Stimulated activated CD8-positive, alpha-beta memory T cell treated with anti-CD3 and anti-CD28 coated beads, Interleukin-15, amount 100 ng/mL, for 24 hours (primary cell): ENCODE measurements around the gene SHANK1.

Experiments
- DNase-seq: peaks from one replicate; pipeline ENCODE4 v3.0.0-alpha.2; 2020; ENCODE audit warnings: low read depth

The SHANK1 gene

DNA sequence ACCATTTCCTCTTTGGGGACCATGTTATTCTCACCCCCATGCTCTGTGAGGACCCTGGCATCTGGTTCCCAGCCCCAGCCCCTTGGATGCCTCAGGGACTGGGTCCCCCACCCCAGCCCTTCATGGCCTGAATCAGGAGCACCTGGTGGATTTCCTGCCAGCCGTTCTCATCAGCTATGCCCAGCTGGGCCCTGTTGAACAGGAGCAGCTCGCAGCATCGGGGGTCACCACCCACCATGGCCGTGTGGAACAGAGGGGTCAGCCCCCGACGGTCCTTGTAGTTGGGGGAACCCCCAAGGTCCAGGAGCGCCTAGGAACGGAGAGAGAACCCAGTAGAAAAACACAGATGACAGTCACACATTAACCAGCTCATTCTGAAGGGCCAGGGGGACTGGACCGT lies 7.8 kb downstream of the SHANK1 start:
- DNase-seq = no peak

DNA sequence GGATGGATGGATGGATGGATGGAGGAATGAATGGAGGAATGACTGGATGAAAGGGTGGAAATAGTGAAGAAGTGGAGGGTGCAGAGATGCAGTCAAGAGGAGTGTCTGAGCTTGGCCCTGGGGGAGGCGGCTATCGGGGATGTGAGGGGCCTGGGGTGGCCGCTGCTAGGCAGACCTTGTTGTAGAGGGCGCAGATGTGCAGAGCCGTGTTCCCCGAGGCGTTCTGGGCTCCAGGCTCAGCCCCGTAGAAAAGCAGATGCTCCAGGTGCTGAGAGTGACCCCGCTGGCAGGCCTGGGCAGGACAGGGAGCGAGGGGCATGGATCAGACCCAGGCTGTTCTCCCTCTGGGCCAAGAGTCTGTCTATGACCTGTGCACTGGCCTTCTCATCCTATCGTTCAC lies 8.4 kb downstream of the SHANK1 start:
- DNase-seq = no peak

DNA sequence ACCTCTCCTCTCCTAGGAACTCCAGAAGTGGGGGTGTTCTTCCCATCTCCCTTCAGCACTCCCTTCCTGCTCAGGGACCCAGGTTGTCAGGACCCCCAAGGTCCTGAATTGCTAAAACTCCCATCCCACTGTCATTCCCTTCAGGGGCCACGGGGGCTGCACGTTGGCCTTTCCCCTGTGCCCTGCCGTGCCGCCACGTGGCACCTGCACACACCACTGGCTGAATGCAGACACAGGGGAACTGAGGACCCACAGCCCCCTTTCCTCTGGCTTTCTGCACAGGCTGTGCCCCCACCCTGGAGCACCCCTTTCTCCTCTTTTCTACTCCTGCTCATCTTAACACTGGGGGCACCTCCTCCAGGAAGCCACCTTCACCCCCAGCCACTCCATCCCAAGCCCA lies 9.0 kb downstream of the SHANK1 start:
- no peak for DNase-seq

- DNase-seq = no peak
Observed at GRCh38 chr19:50710094-50710493, 9.5 kb downstream of the SHANK1 start.

DNA sequence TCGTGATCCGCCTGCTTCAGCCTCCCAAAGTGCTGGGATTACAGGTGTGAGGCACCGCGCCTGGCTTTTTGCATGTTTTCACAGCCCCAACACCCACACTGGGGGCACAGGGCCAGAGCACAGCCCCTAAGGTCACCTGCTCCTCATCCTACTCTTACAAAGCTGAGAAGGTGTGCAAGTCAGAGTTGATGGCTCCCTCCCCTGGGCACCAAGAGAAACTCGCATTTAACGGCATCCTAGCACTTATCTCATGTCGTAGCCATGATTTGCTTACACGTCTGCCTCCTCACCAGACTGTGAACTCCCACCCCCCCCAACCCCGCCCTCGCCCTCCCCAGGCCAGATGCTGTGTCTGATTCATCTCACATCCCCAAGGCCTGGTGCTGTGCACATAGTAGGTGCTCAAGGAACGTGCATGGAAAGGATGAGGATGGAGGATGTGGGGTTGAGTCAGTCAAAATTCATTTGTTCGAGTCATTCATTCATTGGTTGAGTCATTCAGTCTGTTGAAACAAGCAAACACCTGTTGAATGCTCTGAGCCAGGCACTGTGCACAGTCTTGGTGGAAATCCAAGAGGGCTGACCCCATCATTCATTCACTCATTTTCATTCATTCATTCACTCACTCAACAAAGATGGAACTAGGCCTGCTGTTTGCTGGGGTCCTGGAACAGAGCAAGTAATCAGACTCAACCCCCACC lies 11.3 kb downstream of the SHANK1 start:
- no peak for DNase-seq

DNA sequence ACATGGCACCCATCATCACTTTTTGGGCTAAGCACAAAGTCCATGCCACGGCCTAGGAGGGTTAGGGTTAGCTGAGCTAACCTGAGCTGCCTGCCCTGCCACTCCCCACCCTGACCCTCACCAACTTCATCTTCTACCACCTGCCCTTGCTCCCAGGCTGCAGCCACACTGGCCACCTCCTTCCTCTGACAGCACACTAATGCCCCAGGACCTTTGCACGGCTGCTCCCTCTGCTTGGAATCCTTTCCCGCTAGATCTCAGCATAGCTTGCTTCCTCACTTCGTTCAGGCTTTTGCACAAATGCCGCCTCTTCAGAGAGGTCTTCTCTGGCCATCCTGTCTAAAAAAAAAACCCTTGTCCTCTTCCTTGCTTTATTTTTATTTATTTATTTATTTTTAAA lies 13.2 kb downstream of the SHANK1 start:
- DNase-seq = no peak

GRCh38 chr19:50705422-50706019 lies 14.1 kb downstream of the SHANK1 start:
- no peak for DNase-seq

DNA sequence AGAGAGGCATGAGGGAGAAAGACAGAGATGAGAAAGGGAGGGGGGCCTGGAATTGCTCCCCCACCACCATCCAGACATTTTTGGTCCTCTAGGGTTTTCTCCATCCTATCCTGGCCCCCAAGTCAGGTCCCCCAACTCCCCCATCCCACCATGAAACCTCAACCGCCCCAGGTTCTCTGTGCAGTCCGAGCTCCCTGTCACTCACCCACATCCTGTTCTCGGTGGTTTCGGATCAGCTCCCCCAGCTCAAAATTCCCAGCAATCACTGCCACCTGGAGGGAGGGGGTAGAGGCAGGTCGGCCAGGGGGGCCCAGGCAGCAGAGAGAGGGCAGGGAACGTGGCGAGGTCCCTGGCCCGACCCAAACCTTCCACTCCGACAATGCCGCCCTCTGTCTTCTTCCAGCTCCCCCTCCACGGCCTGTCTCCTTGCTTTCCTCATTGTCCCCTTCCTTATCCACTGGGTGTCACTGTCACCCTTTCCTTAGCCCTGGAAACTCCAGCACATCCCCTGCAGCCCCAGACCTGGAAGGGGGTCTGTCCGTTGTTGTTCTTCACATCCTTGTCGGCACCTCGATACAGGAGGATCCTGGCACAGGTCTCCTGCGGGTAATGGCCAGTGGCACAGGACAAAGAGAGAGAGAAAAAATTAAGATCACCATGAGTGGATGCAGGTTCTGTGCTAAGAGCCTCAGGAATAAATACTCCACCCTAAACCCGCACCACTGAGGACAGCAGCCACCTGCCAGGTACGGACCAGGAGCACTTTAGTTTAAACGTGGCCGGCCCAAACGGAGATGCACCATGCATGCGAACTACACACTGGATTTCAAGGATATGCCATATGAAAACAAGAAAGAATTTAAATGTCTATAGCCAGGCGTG lies 15.4 kb downstream of the SHANK1 start:
- no peak for DNase-seq

GRCh38 chr19:50702871-50703829 lies 16.5 kb downstream of the SHANK1 start:
- no peak for DNase-seq

DNA sequence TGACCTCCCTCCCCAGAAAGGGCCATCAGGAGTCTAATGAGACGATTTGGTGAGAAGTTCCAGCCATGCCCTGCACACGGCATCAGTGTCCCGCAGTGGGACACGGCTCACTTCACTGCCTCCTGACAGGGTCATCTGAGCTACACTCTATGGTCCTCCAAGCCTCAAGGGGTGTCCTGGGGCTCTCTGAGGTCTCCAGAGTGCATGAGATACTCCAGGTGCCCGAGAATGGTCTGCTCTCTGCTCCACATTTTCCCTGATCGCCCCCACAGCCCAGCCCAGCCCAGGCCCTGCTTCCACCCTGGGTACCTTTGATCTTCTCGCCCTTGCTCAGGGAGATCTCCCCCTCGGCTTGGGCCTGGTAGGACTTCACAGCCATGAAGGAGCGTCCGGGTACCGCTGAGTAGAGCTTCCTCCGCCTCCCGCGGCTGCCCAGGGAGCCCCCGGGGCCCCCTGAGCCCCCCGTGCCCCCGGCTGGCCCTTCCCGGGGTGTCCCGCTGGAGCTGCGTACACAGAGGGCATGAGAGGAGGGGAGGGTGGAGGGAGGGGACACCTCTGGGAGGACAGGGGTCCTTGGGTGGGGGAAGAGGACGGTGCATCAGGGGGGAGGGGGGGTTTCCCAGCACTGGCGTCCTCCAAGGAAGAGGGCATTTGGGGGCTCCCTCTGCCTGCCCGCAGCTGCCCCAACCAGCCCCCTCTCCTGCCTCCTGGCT lies 17.3 kb downstream of the SHANK1 start:
- no peak for DNase-seq

- no peak for DNase-seq
Observed at GRCh38 chr19:50701367-50701985, 18.1 kb downstream of the SHANK1 start.

DNA sequence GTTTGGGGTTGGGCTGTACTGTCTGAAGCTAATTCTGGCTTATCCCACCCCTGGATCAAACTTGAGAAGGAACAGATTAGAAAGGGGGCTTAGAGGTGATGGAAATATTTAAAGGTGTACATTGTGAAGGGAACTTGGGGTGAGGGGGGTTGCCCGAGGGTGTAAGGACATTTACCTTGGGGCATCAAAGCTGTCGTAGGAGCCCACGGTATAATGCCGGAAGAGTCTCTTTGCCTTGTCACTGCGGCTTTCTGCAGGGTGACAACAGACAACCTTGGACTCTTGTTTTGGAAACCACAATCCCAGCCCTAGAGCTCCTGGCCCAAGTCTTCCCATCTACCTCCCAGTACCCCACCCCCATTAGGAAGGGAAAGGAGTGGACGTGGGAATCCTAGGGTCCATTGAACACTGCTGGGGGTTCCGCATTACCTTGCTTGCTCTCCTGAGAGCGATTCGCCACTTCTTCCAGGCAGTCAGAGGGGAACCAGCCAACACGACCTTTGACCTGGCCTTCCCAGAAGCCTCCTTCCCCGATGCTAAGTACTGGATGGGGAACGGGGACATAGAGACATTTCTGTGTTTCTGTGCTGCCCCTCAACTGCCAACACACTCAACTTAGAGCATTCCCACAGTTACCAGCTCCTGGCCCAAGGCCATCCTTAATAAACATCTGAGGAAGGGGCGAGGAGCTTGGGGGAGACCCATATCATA lies 22.0 kb downstream of the SHANK1 start:
- no peak for DNase-seq

DNA sequence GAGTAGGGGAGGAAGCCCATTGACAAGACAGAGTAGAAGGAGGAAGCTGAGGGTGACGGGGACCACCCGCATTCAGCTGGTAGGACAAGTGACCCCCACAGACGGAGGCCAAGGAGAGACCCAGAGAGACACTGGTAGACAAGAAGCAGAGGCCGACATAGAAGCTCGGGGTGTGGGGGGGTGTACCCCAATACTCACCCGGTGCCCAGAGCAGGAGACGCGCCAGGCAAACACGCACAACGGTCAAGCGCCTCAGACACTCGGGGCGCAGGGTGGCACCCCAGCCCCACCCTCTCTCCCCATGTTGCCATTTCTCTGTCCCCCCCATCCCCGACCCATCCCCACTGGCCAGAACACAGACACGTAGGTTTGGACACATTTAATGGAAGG lies 23.5 kb downstream of the SHANK1 start:
- no peak for DNase-seq

GRCh38 chr19:50695251-50696093 lies 24.1 kb downstream of the SHANK1 start:
- DNase-seq = no peak

- no peak for DNase-seq
Observed at GRCh38 chr19:50694815-50695145, 24.8 kb downstream of the SHANK1 start.

- no peak for DNase-seq
Observed at GRCh38 chr19:50693064-50693975, 26.3 kb downstream of the SHANK1 start.

GRCh38 chr19:50690439-50690838 lies 29.2 kb downstream of the SHANK1 start:
- no peak for DNase-seq

GRCh38 chr19:50688766-50689165 lies 30.8 kb downstream of the SHANK1 start:
- no peak for DNase-seq
